Neural crest cell (in vitro differentiated cells): Measurements from ENCODE around the gene SMIM38. TPM values are rescaled to one million over a fixed set of nuclear protein-coding genes. Genes with fewer than 3 reads are reported as not detected.
A peak's percentile ranks its signal among the peaks of the same experiment; 100 is the strongest.

Experiments
- DNase-seq: peaks from one replicate; pipeline ENCODE4 v3.0.0; 2021; ENCODE audit warnings: low read depth, mixed read lengths, low spot score
- H3K27ac Mint-ChIP-seq: one replicate; pipeline ENCODE4 v1.8.0; 2021; ENCODE audit warnings: mild to moderate bottlenecking, mixed read lengths; ENCODE audit not compliant: unreplicated experiment
- H3K27me3 Mint-ChIP-seq: 2 replicates; pipeline ENCODE4 v1.8.0; 2021; ENCODE audit warnings: low read depth, mild to moderate bottlenecking, mixed read lengths
- H3K36me3 Mint-ChIP-seq: 2 replicates; pipeline ENCODE4 v1.8.0; 2021; ENCODE audit warnings: low read depth, mild to moderate bottlenecking, mixed read lengths
- H3K4me1 Mint-ChIP-seq: 2 replicates; pipeline ENCODE4 v1.8.0; 2021; ENCODE audit warnings: mixed read lengths
- H3K4me3 Mint-ChIP-seq: one replicate; pipeline ENCODE4 v1.8.0; 2021; ENCODE audit warnings: mild to moderate bottlenecking, mixed read lengths
- H3K9me3 Mint-ChIP-seq: 2 replicates; pipeline ENCODE4 v1.8.0; 2021; ENCODE audit warnings: mixed read lengths
- CTCF ChIP-seq: fragments of 200-600 bp; sonication (generic); conservative IDR thresholded peaks from 2 replicates; pipeline ENCODE4 v1.5.0; 2021; ENCODE audit warnings: antibody characterized with exemption, mild to moderate bottlenecking
- total RNA-seq: library from RNA; stranded (reverse); gene quantifications from 2 replicates; pipeline ENCODE4 v1.2.1, GENCODE V29; 2021

SMIM38 gene
- total RNA-seq, 1 donor from 2014 or later = 1.4 TPM

- Mint-ChIP-seq H3K36me3 (peaks cover 7% of the 10 kb centered on the region), H3K4me3 (no peak overlapping the region), H3K4me1 (peaks cover 9% of the 10 kb centered on the region), H3K27ac (no peak overlapping the region), H3K9me3 (peaks cover 14% of the 10 kb centered on the region), H3K27me3 (no peaks in the 10 kb centered on the region)
- no peak for TF ChIP-seq CTCF
- DNase-seq = no peak
These were observed 26.7 kb upstream of the SMIM38 start for GRCh38 chr11:69129053-69129452.

DNA sequence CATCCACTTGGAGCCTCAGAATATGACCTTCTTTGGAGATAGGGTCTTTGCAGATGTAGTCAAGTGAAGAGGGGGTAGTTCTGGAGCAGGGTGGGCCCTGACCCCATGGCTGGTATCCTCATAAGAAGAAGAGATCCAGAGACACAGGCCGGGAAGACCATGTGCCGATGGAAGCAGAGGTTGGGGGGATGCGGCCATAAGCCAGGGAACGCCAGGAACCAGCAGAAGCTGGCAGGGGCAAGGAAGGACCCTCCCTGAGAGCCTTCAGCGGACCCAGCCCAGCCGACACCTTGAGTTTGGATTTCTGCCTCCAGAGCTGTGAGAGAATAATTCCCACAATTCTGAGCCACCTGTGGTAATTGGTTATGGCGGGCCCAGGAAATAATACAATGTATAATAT, 26.1 kb upstream of the SMIM38 start:
- no peak for TF ChIP-seq CTCF
- H3K36me3 Mint-ChIP-seq = peaks cover 7% of the 10 kb centered on the region
- H3K27ac Mint-ChIP-seq = no peak overlapping the region
- peaks cover 14% of the 10 kb centered on the region for H3K9me3 Mint-ChIP-seq
- H3K27me3 Mint-ChIP-seq = no peaks in the 10 kb centered on the region
- H3K4me3 Mint-ChIP-seq = no peak overlapping the region
- DNase-seq = no peak
- peaks cover 6% of the 10 kb centered on the region for H3K4me1 Mint-ChIP-seq

GRCh38 chr11:69130654-69131053, 25.1 kb upstream of the SMIM38 start:
- no peak for TF ChIP-seq CTCF
- DNase-seq = no peak
- peaks cover 10% of the 10 kb centered on the region for H3K4me1 Mint-ChIP-seq
- no peak overlapping the region for H3K27ac Mint-ChIP-seq
- H3K27me3 Mint-ChIP-seq = no peaks in the 10 kb centered on the region
- H3K36me3 Mint-ChIP-seq = peaks cover 7% of the 10 kb centered on the region
- no peak overlapping the region for H3K4me3 Mint-ChIP-seq
- peaks cover 14% of the 10 kb centered on the region for H3K9me3 Mint-ChIP-seq

GRCh38 chr11:69131121-69131566, 24.6 kb upstream of the SMIM38 start:
- Mint-ChIP-seq H3K36me3 (peaks cover 7% of the 10 kb centered on the region), H3K4me3 (no peak overlapping the region), H3K9me3 (peaks cover 14% of the 10 kb centered on the region), H3K27ac (no peak overlapping the region), H3K4me1 (peaks cover 15% of the 10 kb centered on the region), H3K27me3 (no peaks in the 10 kb centered on the region)
- DNase-seq = no peak
- no peak for TF ChIP-seq CTCF

DNA sequence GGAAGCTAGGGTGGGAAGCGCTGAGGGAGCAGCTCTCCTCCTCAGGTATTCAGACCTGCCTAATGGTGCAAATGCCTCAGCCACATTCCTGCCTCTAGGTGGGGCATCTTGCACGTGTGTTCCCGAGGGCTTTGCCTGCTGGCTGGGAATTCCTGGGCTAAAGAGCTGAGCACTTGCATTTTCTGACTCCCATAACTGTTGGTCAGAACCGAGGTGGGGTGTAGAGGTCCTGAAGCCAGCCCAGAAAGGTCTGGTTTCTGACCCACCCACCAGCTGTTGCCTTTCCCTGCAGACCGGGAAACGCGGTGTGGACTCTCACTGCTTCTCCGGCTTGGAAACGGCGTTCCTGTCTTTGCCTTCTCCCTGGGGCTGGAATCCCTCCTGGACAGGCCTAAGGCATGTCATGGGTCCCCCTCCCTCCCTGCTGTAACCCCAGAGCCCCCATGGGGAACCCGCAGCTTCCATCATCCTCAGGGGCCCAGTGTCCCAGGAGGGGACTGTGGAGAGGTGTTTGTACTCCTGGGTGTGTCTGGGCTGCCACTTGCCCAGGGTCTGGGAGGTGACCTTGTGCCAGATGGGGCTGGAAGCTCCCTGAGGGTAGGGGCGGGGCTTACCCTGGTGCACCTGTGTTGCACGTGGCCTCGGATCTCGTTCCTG, 24.0 kb upstream of the SMIM38 start:
- Mint-ChIP-seq H3K27me3 (no peaks in the 10 kb centered on the region), H3K4me1 (peaks cover 18% of the 10 kb centered on the region), H3K4me3 (no peak overlapping the region), H3K27ac (no peak overlapping the region), H3K36me3 (peaks cover 7% of the 10 kb centered on the region), H3K9me3 (peaks cover 14% of the 10 kb centered on the region)
- peak; percentile 57 for DNase-seq
- TF ChIP-seq CTCF = peak; percentile 86
